ENCODE results near the gene GPD2.

GPD2 gene

DNA sequence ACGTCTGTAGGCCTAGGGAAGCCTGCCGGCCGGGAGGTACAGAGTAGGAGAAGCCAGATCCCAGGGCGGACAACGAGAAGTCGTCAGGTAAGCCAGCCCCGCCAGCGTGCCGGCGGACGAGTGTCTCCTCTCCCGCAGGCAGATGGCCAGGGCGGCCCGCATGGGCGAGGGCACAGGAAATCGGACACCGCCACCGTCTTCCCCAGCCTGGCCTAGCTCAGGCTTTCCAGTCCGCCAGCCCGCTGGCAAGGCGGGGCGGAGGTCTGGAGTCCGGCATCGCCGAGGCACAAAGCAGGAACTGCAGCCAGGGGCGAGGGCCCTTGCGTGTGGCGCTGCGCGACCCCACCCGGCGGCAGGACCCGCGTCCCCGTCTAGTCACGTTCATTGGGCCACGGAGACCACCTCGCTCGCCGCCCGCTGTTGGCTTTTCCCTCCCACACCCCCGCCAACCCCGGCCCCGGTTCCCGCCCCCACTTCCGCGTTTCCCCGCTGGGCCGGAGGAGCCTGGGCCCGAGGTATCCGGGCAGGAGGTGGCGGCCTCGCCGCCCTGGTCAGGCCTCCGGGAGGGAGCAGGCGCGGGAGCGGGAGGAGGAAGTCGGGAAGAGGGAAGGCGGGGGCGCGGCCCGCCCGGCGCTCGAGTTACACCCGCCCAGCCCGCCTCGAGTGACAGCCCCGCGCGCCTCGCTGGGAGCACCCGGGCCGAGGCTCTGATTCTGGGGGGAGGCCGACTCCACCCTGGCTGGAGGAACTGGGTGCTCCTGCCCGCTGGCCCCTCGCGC lies at the start of gene GPD2:
TSS of gene GPD2 (plus strand) at position 662 of the 779 bp plus-strand sequence. CDS start 39,727 bp downstream, outside the sequence.
- DNase-seq (ENCODE audit: low spot score) = peak; percentile 87

DNA sequence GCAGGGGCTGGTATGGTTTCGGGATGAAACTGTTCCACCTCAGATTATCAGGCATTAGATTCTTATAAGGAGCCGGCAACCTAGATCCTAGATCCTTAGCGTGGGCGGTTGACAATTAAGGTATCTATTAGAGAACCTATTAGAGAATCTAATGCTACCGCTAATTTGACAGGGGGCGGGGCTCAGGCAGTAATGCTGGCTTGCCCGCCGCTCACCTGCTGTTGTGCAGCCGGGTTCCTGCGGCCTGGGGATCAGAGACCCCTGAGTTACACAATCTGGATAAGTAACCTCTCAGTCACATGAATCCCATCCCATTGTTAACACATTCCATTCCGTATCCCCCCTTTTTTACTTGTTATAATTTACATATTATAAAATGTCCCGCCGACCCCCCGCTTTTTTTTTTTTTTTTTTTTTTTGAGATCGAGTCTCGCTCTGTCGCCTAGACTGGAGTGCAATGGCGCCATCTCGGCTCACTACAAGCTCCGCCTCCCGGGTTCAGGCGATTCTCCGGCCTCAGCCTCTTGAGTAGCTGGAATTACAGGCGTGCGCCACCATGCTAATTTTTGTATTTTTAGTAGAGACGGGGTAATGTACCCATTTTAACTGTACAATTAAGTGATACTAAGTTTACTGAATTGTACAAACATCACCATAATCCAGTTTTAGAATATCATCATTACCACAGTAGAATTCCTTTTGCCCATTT lies 42.0 kb upstream of the GPD2 start:
- no peak for DNase-seq (ENCODE audit: low spot score)

DNA sequence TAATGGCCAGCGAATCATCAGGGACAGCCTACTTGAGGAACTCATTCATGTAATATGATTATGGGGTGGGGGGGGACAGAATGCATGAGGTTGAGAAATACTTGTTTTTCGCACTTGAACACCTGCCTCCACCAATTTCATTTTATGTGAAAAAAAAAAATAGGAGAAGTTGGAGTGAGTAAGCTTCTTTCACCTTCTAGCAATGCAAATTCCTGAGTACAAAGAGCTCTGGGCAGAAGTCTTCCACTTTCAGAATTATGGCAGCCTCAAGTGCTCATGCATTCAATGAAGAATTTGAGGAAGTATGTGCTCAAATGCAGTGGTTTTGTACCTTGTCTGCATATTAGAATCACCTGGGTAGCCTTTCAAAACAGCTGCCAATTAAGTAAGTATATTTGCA lies 40.1 kb upstream of the GPD2 start:
- DNase-seq (ENCODE audit: low spot score) = no peak

DNA sequence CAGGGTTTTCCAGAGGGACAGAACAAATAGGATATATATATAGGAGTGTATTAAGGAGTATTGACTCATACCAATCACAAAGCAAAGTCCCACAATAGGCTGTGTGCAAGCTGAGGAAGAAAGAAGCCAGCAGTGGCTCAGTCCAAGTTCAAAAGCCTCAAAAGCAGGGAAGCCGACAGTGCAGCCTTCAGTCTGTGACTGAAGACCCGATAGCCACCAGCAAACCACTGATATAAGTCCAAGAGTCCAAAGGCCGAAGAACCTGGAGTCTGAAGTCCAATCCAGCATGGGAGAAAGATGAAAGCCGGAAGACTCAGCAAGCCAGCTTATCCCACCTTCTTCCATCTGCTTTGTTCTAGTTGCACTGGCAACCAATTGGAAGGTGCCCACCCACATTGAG lies 39.0 kb upstream of the GPD2 start:
- no peak for DNase-seq (ENCODE audit: low spot score)

DNA sequence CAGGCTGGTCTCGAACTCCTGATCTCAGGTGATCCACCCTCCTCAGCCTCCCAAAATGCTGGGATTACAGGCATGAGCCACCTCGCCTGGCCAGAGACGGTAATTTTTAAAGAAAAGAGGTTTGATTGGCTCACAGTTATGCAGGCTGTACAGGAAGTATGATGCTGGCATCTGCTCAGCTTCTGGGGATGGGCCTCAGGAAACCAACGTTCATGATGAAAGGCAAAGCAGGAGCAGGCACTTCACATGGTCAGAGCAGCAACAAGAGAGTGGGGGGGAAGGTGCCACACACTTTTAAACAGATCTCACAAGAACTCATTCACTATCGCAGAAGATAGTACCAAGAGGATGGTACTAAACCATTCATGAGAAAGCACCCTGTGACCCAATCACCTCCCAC lies 38.0 kb upstream of the GPD2 start:
- DNase-seq (ENCODE audit: low spot score) = no peak

DNA sequence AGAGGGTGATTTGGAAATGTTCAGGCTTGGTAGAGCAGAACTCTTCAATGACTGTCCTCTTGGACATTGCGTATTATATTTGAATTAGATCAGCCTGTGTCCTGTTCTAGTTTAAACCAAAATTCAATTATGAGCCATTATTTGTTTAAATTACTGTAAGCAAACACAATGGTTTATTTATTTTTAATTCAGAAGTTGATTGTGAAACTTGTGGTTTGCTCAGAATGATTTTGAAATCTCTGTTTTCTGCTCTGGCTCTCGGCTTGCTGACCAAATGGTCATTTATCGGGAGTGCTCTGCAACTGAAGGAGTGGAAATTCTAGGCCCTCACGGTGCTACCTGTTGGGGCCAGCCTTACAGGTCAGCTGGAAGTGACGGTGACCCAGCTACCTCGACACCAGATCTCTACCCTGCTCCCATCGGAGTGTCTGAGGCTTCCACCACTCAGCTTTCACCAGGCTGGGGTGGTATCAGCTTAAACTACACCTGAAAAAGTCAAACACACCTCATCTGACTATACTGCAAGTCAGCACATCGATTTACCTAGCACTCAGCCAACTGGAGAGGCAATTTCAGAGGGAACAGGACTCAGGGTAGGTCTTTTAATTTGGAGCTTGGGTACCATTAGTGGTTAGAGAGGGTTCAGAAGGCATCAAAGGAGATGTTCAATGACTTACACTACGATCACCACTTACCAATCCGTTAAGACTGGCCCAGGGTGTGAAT lies 36.8 kb upstream of the GPD2 start:
- DNase-seq (ENCODE audit: low spot score) = peak; percentile 13

DNA sequence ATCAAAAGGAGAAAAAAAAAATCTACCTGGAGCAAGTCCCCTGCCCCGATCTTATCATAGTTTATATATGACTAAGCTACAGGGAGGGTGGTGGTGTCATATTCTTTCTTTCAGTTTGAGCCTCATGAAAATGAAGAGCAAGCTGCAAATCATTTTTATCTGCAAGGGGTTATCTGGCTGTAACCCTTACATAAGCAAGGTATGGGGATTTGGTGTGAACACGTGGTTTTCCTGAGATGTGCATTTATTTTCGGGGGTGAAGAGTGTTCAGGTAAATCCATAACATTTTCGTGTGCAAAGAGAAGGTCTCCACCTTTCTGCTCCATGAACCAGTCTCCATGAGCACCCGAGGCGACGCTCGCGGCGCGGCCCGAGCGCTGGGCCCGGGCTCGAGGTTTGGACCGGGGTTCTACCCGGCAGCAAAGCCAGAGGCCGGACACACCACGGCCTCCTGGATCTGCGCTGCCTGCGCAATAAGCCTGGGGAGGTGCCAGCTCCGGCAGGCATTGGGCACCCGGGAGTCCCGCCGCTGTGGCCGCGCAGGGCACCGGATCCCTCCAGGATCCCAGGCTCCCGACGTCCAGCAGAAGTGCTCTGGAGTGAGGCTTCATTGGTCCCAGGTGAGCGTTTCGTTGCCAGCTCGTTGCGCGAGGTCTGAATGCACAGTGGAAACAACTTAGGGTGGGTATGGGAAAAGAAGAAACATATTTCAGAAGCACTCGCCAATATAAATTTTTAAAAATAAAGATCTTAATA lies 36.1 kb upstream of the GPD2 start:
- peak; percentile 85 for DNase-seq (ENCODE audit: low spot score)

DNA sequence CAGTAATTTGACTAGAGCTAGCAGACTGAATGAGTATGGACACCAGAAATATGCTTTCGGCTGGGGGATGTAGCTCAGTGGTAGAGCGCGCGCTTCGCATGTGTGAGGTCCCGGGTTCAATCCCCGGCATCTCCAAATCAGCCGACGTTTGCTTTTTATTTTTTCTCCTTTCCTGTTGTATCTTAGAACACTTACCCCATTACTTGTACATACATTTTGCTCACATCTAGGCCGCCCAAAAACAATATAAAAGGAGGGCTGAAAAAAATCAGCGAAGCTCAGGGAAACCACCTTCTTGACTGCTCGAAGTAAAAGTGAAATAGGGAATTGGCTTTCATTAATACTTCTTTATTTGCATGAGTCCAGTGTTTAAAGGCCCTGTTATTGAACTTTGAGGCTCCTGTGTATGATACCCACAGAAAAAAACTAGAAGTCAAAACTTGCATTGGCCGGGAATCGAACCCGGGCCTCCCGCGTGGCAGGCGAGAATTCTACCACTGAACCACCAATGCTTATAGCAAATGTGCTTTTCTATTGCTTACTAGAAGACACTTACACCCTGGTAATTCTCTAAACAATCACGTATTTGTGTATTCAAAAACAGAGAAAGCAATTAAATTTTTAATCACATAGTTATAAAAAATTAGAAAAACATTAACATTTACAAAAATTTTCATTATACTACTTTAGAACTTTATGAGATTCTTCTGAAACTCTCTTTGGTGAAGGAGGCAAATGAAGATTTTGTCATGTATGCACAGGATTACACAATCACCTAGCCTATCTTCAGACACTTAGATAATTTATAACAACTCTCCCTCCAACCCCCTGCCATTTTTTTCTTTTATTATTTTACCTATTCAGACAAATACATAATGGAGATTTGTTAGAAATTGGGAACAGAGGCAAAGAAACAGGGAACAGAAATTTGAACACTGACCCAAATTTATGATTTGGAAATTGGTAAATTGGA lies 35.2 kb upstream of the GPD2 start:
- peak; percentile 90 for DNase-seq (ENCODE audit: low spot score)

DNA sequence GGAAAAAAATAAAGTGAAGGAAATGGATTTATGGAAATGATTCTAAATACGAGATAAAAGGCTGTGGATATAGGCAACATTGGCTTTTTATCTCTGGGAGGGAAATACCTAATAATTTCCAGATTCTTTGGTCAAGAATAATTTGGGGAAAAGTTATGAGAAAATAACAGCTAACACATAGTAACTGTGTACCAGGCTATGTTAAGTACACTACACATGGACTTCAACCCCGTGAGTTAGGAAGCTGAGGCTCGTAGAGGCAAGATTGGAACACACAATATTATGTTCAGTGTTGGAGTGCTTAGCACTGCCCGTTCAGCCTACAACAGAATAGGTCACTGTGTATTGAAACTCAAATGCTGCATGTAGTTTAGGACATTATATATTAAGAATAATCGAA lies 34.3 kb upstream of the GPD2 start:
- no peak for DNase-seq (ENCODE audit: low spot score)

DNA sequence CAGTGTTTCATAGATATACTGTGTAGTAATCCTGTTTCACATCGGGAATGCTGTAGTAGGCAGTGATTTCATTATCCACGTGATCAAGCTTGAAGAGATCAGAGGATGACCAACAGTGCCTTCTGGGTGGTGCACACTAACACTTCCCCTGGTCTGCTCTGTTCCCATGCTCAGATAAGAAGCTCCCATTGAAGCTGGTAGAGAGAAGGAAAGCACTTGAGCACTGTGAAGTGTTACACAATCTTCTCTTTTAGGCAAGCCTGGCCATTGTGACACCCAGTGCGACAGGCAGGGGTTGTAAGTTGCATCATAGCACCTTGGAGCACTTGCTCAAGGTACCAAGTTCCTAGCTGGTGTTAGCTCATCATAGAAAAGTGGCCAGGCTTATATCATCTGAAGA lies 30.6 kb upstream of the GPD2 start:
- DNase-seq (ENCODE audit: low spot score) = no peak

DNA sequence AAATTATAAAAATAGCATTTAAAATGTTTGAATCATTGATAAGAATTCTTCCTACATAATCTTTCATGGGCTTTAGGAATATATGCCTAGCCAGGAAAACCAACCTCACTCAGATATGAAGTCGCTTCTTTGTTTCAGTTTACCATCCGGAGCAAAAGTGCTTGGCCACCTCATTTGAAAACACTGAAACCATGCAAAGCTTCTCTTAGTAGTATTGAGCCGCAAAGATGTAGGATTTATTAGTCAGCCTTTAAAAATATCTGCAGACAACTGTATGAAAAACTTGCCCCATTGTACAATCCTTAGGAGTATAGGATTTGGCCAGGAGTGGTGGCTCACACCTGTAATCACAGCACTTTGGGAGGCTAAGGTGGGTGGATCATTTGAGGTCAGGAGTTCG lies 24.3 kb upstream of the GPD2 start:
- DNase-seq (ENCODE audit: low spot score) = no peak

DNA sequence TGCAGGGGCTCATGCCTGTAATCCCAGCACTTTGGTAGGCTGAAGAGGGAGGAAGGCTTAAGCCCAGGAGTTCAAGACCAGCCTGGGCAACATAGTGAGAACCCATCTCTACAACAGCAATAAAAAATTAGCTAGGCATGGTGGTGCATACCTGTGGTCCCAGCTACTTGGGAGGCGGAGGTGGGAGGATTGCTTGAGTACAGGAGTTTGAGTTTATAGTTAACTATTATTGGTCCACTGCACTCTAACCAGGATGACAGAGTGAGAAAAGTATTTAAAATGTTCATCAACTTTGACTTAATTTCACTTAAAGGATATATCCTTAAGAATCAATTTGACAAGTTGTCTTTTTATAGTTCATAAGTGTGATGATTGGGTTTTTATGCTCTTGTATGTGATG lies 14.3 kb upstream of the GPD2 start:
- DNase-seq (ENCODE audit: low spot score) = no peak

DNA sequence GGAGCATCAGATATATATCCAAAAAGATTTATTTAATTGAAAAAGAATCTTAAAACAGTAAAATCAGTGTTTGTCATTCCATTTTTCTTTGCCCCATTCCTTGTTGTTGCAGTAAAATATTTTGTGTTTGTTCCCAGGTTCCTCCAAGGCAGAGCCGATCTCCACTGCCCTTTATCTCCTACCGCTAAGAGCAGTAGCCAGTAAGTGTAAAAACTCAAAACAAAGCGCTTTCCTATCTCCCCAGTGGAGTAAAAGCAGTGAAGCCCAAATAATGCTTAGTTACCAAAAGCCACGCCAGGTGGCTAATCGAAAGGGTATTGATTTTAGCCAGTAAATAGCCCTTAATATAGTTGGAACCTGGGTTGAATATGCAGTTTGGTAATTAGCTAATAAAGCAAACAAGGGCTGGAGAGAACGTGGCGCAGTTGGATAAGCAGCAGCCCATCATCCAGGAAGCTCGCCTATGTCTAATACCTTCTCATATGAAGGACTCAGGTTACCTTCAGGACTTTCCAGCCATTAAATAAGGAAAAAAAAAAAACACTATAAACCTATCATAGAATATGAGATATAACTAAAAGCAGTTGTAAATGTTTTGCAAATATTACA lies 12.4 kb upstream of the GPD2 start:
- no peak for DNase-seq (ENCODE audit: low spot score)

DNA sequence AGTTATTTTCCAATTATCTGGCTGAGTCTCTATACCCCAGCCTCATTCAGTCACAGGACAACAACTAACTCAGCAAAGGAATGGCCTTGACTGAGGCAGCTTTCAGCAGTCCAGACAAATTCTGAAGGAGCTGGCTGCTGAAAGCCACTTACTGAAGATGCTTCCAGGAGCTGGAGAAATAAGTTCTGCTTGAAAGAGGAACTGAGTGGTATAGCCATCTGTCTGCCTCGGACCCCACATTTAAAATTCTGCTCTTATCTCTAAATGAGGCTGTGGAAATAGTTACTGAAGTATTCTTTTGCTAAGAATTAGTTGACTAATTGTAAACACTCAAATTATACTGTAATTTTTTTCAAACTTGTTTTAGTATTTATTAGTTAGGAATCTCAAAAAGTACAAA lies 9.1 kb upstream of the GPD2 start:
- no peak for DNase-seq (ENCODE audit: low spot score)

DNA sequence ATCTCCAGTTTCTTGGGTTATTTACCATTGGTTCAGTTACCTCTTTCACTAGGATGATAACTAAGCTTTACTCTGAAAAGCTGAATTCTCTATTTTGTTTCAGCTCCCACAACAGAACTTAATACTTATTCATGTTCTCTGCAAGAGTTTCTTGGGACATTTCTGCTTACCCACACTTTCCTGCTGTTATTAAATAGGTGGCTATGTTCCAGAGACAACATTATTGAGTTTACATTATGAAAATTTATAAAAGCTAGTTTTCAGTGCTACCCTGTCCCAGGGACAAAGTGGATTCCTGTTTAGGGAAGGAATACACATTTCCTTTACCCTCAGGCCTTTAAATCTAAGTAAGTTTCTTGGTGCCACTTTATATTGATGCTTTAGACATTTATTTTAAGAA lies 7.0 kb upstream of the GPD2 start:
- DNase-seq (ENCODE audit: low spot score) = no peak

DNA sequence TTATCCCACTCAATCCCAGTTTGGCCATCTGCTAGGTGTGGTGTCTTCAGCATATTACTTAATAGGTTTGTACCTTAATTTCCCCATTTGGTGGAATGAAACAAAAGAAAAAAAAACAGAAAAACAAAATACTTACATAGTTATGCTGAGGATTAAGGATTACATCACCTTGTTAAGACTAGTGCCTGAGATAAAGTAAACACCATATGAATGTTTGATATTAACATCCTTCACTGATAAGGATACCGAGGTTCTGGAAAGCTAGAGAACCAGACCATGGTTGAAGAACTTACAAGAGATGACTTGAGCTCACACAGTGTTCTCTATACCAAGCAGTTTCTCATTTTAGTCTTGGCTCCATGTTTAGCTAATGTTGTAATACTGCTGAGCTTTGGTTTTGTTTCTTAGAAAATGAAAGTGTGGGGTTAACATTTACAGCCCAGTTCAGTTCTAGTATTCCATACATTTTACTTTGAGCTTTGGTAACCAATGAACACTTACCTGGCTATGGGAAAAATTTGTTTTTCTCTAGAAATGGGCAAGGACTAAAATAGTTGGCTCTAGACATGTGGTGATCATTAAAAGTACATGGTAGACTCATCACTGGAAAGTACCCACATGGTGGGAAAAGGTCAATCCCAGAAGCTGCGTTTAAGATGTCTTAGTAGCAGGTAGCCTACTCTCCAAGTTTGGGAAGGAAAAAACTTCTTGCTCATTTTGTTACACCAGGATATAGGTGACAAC lies 5.8 kb upstream of the GPD2 start:
- no peak for DNase-seq (ENCODE audit: low spot score)

DNA sequence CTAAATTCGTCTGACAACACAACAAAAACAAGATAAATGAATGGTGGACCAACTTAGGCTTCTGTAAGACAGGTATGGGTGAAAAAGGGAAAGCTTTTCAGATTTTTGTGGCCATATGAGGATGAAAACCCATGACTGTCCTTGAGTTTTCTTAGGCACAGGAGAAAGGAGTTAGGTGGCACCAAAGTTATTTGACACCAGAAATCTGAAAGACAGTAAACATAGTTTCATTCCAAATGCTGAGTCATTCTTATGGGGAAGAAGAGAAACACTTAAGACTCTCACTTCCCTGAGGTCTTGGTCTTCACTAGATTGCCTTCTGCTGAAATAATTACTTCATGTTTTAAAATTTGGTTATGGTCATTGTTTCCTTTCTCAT lies 5.2 kb upstream of the GPD2 start:
- no peak for DNase-seq (ENCODE audit: low spot score)

DNA sequence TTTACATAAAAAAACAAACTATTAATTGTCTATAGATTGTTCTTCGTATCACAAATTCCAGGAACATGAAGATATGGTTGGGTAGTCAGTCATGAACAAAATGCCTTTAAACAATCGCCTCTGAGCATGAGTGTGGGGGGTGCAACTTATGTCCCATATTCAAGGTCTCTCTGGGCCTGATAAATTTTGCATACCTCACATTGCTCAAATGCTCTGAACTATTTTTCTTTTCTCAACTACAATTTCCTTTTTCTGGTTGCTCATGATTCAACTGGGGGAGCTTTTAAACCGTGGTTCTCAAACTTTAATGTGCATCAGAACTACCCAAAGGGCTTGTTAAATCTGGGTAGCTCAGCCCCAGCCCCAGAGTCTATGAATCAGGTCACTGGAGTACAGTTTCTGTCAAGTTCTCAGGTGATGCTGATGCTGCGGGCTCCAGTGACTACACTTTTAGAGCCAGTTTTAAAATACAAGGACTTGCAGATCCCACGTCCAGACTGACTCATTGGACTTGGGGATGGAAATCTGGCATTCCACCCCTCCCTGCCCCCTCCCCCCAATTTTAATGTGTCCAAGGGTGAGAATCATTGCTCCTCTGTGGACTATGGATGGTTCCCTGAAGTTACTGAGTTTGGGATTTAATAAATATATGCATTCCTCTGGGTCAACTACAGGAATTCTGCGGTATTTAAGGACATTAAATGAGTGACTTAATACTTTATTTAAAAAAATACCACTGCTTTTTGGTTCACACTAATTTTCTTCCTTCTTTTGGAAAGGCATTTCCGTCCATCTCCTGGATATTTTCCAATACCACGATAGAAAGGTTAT lies 1.5 kb upstream of the GPD2 start:
- DNase-seq (ENCODE audit: low spot score) = no peak

DNA sequence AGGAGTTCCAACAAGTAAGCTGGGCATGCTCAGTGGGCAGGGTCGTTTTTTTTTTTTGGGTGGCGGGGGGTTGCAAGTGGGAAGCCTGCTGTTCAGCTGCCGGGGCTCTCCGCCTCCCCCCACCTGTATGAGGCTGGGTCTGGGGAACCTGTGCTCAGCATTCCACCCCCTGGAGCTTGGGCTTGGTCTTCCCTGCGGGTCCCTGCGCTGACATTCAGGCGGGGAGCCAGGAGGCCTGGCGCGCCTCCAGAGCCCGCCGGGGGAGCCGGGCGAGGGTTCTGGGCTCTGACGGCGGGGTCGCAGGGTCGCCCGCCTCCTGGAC lies 822 bp upstream of the GPD2 start:
- peak; percentile 29 for DNase-seq (ENCODE audit: low spot score)

Data from putamen (tissue), 1 donor.